Bronchial smooth muscle cell (primary cell): Measurements from ENCODE around the gene TSPAN11. TPM values are rescaled to one million over a fixed set of nuclear protein-coding genes. Genes with fewer than 3 reads are reported as not detected.

Source experiments
- total RNA-seq: library from RNA; depleted of rRNA; stranded (reverse); fragments of >200 nt; gene quantifications from 2 replicates; pipeline ENCODE4 v1.2.1, GENCODE V29; 2014

The TSPAN11 gene, protein sequence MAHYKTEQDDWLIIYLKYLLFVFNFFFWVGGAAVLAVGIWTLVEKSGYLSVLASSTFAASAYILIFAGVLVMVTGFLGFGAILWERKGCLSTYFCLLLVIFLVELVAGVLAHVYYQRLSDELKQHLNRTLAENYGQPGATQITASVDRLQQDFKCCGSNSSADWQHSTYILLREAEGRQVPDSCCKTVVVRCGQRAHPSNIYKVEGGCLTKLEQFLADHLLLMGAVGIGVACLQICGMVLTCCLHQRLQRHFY
- 0.26 and 0.32 TPM in 2 replicates for total RNA-seq

GRCh38 chr12:30926243-30927221, at the start of gene TSPAN11:
Gene TSPAN11 (plus strand): TSS chr12:30926748. CDS start chr12:30953992, 27,244 bp downstream.

Other genes starting within 250 kb of the TSPAN11 start
- gene IPO8, start 230.9 kb upstream of the TSPAN11 start, total RNA-seq: 41.6 and 50.2 TPM in 2 replicates
- 23.4 and 26.6 TPM in 2 replicates for gene CAPRIN2, start 171.8 kb upstream of the TSPAN11 start, total RNA-seq
- 7.9 and 8.7 TPM in 2 replicates for gene DDX11, start 147.1 kb downstream of the TSPAN11 start, total RNA-seq